Hepatocyte (in vitro differentiated cells): Measurements from ENCODE around the gene STX1A. TPM values are rescaled to one million over a fixed set of nuclear protein-coding genes. Genes with fewer than 3 reads are reported as not detected.

Source experiments
- DNase-seq: peaks from one replicate; pipeline ENCODE4 v3.0.0-alpha.2; 2016; ENCODE audit warnings: low spot score
- H2AFZ ChIP-seq: fragments of 200-600 bp; sonication (generic); 2 replicates; pipeline ENCODE4 v1.6.0; 2016; ENCODE audit warnings: antibody characterized with exemption, mild to moderate bottlenecking
- H3K27ac ChIP-seq: fragments of 200-600 bp; sonication (generic); 2 replicates; pipeline ENCODE4 v1.5.1; 2016; ENCODE audit warnings: mild to moderate bottlenecking
- H3K27me3 ChIP-seq: fragments of 200-600 bp; sonication (generic); 2 replicates; pipeline ENCODE4 v1.6.1; 2016
- H3K36me3 ChIP-seq: fragments of 200-600 bp; sonication (generic); replicated peaks from 2 replicates; pipeline ENCODE4 v1.5.1; 2016; ENCODE audit warnings: low read depth; ENCODE audit not compliant: insufficient read depth
- H3K4me1 ChIP-seq: fragments of 200-600 bp; sonication (generic); 2 replicates; pipeline ENCODE4 v1.5.1; 2016; ENCODE audit warnings: mild to moderate bottlenecking, moderate library complexity; ENCODE audit not compliant: insufficient read depth
- H3K4me2 ChIP-seq: fragments of 200-600 bp; sonication (generic); 2 replicates; pipeline ENCODE4 v1.6.0; 2016
- H3K4me3 ChIP-seq: fragments of 200-600 bp; sonication (generic); 2 replicates; pipeline ENCODE4 v1.5.1; 2016; ENCODE audit warnings: mild to moderate bottlenecking
- H3K79me2 ChIP-seq: fragments of 200-600 bp; sonication (generic); 2 replicates; pipeline ENCODE4 v1.6.0; 2017; ENCODE audit warnings: mild to moderate bottlenecking
- H3K9me2 ChIP-seq: fragments of 200-600 bp; sonication (generic); replicated peaks from 2 replicates; pipeline ENCODE4 v1.6.0; 2017; ENCODE audit warnings: mild to moderate bottlenecking; ENCODE audit not compliant: insufficient read depth
- H3K9me3 ChIP-seq: fragments of 200-600 bp; sonication (generic); 2 replicates; pipeline ENCODE4 v1.5.1; 2016; ENCODE audit warnings: low read depth, mild to moderate bottlenecking
- H4K20me1 ChIP-seq: fragments of 200-600 bp; sonication (generic); 2 replicates; pipeline ENCODE4 v1.6.0; 2016; ENCODE audit warnings: mild to moderate bottlenecking; ENCODE audit not compliant: insufficient read depth, poor library complexity, severe bottlenecking
- CTCF ChIP-seq: fragments of 200-600 bp; sonication (generic); IDR thresholded peaks from 2 replicates; pipeline ENCODE4 v1.5.1; 2016; ENCODE audit warnings: antibody characterized with exemption, mild to moderate bottlenecking; ENCODE audit not compliant: poor library complexity
- EZH2 ChIP-seq: fragments of 200-600 bp; sonication (generic); IDR thresholded peaks from 2 replicates; pipeline ENCODE4 v1.6.1; 2016; ENCODE audit warnings: antibody characterized with exemption, mild to moderate bottlenecking, borderline replicate concordance
- EZH2phosphoT487 ChIP-seq: fragments of 200-600 bp; sonication (generic); IDR thresholded peaks from one replicate; pipeline ENCODE4 v1.6.1; 2018; ENCODE audit warnings: antibody characterized with exemption, mild to moderate bottlenecking, low read depth, moderate library complexity; ENCODE audit not compliant: unreplicated experiment, severe bottlenecking
- WGBS: methylation state at CpG from one replicate; pipeline ENCODE4 v1.1.6; 2016; ENCODE audit warnings: low lambda C conversion rate; ENCODE audit errors: missing lambda C conversion rate; 5-methylcytosine and 5-hydroxymethylcytosine counted together
- polyA plus RNA-seq: library from polyadenylated mRNA; unstranded; fragments of >200 nt; fragmentation: Nextera tagmentation; extraction: Ambion mirVana; gene quantifications from 2 replicates; pipeline ENCODE4 v1.2.1, GENCODE V29; 2016
- total RNA-seq: library from RNA; depleted of rRNA; stranded (reverse); fragments of >200 nt; gene quantifications from 2 replicates; pipeline ENCODE4 v1.2.3, GENCODE V29; 2014

STX1A gene
- total and polyA plus RNA-seq, 2 experiments from 2014 or later: 22.8 to 27.1 TPM

- Histone ChIP-seq H2AFZ (no peak overlapping the region), H4K20me1 (no peaks in the 10 kb centered on the region), H3K79me2 (peaks cover 9% of the 10 kb centered on the region), H3K27ac (no peak overlapping the region), H3K9me2 (no peaks in the 10 kb centered on the region), H3K4me1 (no peaks in the 10 kb centered on the region), H3K4me3 (no peak overlapping the region), H3K9me3 (no peaks in the 10 kb centered on the region), H3K4me2 (no peak overlapping the region), H3K27me3 (no peaks in the 10 kb centered on the region), H3K36me3 (no peaks in the 10 kb centered on the region)
- 91% methylated on average over 7 of the region's 7 CpGs for WGBS
- no peak for DNase-seq
- TF ChIP-seq CTCF (no peak), EZH2phosphoT487 (no peak), EZH2 (no peak)
Observed at GRCh38 chr7:73690646-73691045, 28.8 kb downstream of the STX1A start.

- Histone ChIP-seq H3K27me3 (no peaks in the 10 kb centered on the region), H3K9me3 (no peaks in the 10 kb centered on the region), H3K4me2 (no peak overlapping the region), H3K36me3 (no peaks in the 10 kb centered on the region), H2AFZ (no peak overlapping the region), H3K27ac (no peak overlapping the region), H4K20me1 (no peaks in the 10 kb centered on the region), H3K79me2 (peaks cover 31% of the 10 kb centered on the region), H3K4me3 (no peak overlapping the region), H3K9me2 (no peaks in the 10 kb centered on the region), H3K4me1 (no peaks in the 10 kb centered on the region)
- 91% methylated on average over 8 of the region's 8 CpGs for WGBS
- TF ChIP-seq EZH2 (no peak), EZH2phosphoT487 (no peak), CTCF (no peak)
- DNase-seq: no peak
Observed at GRCh38 chr7:73688288-73688687, 31.2 kb downstream of the STX1A start.

- no peak overlapping the region for H3K27ac ChIP-seq
- H3K4me3 ChIP-seq: no peak overlapping the region
- H3K9me3 ChIP-seq: no peaks in the 10 kb centered on the region
- no peaks in the 10 kb centered on the region for H3K9me2 ChIP-seq
- 96% methylated on average over 18 of the region's 18 CpGs for WGBS
- no peak overlapping the region for H3K4me2 ChIP-seq
- no peaks in the 10 kb centered on the region for H3K27me3 ChIP-seq
- TF ChIP-seq EZH2: no peak
- TF ChIP-seq EZH2phosphoT487: no peak
- TF ChIP-seq CTCF: no peak
- H2AFZ ChIP-seq: no peak overlapping the region
- peaks cover 17% of the 10 kb centered on the region for H3K4me1 ChIP-seq
- peaks cover 5% of the 10 kb centered on the region for H4K20me1 ChIP-seq
- peaks cover 59% of the 10 kb centered on the region for H3K79me2 ChIP-seq
- no peaks in the 10 kb centered on the region for H3K36me3 ChIP-seq
- no peak for DNase-seq
Observed at GRCh38 chr7:73685311-73685710, 34.2 kb downstream of the STX1A start.
